ENCODE measurements around the gene RAD1.

- no peak for TF ChIP-seq CTCF (IDR thresholded peaks at IDR 0.05 in 2 of 3, conservative IDR thresholded peaks at IDR 0.05 in 1 of 3; ENCODE audit: borderline replicate concordance in 1 of 3, insufficient read depth in 1 of 3, low read depth in 2 of 3, low read length in 2 of 3)
- TF ChIP-seq SIN3A (IDR thresholded peaks at IDR 0.05; ENCODE audit: low read depth): no peak
- TF ChIP-seq ZBTB33 (IDR thresholded peaks at IDR 0.05; ENCODE audit: extremely low read depth, insufficient replicate concordance, low read length): no peak
- no peak for TF ChIP-seq ZNF274 (IDR thresholded peaks at IDR 0.05; ENCODE audit: low read depth, low read length)
- no peak for TF ChIP-seq EZH2phosphoT487 (IDR thresholded peaks at IDR 0.05; ENCODE audit: borderline replicate concordance)
- TF ChIP-seq POLR2A (IDR thresholded peaks at IDR 0.05; ENCODE audit: borderline replicate concordance, extremely low read depth, insufficient read depth, insufficient read length): no peak
- no peak for TF ChIP-seq EZH2 (IDR thresholded peaks at IDR 0.05)
- no peak for TF ChIP-seq ATF3 (IDR thresholded peaks at IDR 0.05)
- no peak for TF ChIP-seq RAD21 (IDR thresholded peaks at IDR 0.05; ENCODE audit: low read depth)
- TF ChIP-seq SP1 (IDR thresholded peaks at IDR 0.05; ENCODE audit: low read depth): no peak
- TF ChIP-seq POLR2AphosphoS5 (IDR thresholded peaks at IDR 0.05; ENCODE audit: low read depth, low read length): no peak
- no peak for TF ChIP-seq MAX (IDR thresholded peaks at IDR 0.05)
- TF ChIP-seq ELF1 (IDR thresholded peaks at IDR 0.05; ENCODE audit: borderline replicate concordance, low read depth): no peak
These were observed 50.2 kb downstream of the RAD1 start for GRCh38 chr5:34865091-34865490.

Data from HCT116 (cell line).